SIG-M5 treated with dmso at 0.1 percent for 504 hours (cell line): ENCODE results near the gene EIPR1.
"Not testable (repeated sequence)": the region's sequence is repeated elsewhere in the genome, so short reads cannot be mapped to it uniquely, and the experiment has no call there.

ENCODE experiments used
- DNase-seq: peaks from one replicate; lab custom pipeline; 2025; ENCODE audit not compliant: unreplicated experiment; lab: John Stamatoyannopoulos, UW

EIPR1 gene

GRCh38 chr2:3291113-3291512, 86.5 kb downstream of the EIPR1 start:
- DNase-seq = no peak

GRCh38 chr2:3290655-3291054, 87.0 kb downstream of the EIPR1 start:
- DNase-seq = no peak

- no peak for DNase-seq
Measured at GRCh38 chr2:3289971-3290370, 87.6 kb downstream of the EIPR1 start.

- DNase-seq = no peak
Measured at GRCh38 chr2:3289526-3289925, 88.1 kb downstream of the EIPR1 start.

GRCh38 chr2:3289171-3289515, 88.5 kb downstream of the EIPR1 start:
- no peak for DNase-seq

GRCh38 chr2:3288470-3289170, 89.0 kb downstream of the EIPR1 start:
- no peak for DNase-seq

- no peak for DNase-seq
Measured at GRCh38 chr2:3287896-3288295, 89.7 kb downstream of the EIPR1 start.

- not testable (repeated sequence) for DNase-seq
Measured at GRCh38 chr2:3286646-3287036, 91.0 kb downstream of the EIPR1 start.

- no peak for DNase-seq
Measured at GRCh38 chr2:3285901-3286645, 91.5 kb downstream of the EIPR1 start.

- DNase-seq = no peak
Measured at GRCh38 chr2:3284657-3285630, 92.7 kb downstream of the EIPR1 start.

- DNase-seq = not testable (repeated sequence)
Measured at GRCh38 chr2:3283876-3284656, 93.6 kb downstream of the EIPR1 start.

GRCh38 chr2:3283206-3283605, 94.4 kb downstream of the EIPR1 start:
- DNase-seq = no peak

- DNase-seq = no peak
Measured at GRCh38 chr2:3282056-3282998, 95.3 kb downstream of the EIPR1 start.

- no peak for DNase-seq
Measured at GRCh38 chr2:3280683-3281520, 96.7 kb downstream of the EIPR1 start.

GRCh38 chr2:3280197-3280596, 97.4 kb downstream of the EIPR1 start:
- no peak for DNase-seq

- DNase-seq = no peak
Measured at GRCh38 chr2:3279236-3279960, 98.2 kb downstream of the EIPR1 start.

GRCh38 chr2:3278521-3279218, 98.9 kb downstream of the EIPR1 start:
- DNase-seq = no peak
